ENCODE measurements around the gene MALAT1. TPM values are rescaled to one million over a fixed set of nuclear protein-coding genes. Genes with fewer than 3 reads are reported as not detected.

The MALAT1 gene
- total and polyA plus RNA-seq, 10 of the 15 experiments (the other 5 are each of a cell fraction or from before 2014, with no cell fraction given), result 448 to 8,160 (median 2,019) TPM

DNA sequence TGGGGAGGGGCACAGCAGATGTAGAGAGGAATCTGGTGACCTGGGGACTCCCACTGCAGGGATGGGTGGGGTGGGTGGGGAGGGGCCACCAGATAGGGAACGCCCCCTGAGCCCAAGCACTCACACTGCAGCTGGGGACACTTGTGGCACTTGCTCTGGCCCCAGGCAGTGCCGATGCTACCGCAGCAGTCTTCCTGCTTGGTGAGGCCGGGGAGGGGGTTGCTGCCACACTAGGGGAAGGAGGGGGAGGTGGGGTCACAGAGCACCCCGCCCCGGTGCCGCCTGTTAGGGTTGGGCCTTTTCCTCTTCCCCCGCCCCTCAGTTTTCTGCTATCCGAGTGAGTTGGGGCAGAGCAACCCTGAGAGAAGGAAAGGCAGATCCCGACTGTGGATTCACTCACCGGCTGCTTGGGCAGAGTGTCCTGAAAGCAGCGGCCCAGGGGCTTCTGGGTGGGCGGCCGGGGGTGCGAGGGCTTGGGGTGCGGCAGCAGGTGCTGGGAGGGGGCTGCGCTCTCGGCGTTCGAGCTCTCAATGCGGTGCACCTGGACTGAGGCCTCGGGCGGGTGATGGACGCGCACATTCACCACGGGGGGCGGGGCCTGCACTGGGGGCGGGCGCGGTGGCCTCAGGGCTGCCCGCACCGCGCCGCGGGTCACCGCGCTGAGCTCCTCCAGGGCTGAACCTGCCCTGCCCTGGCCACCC lies 54.6 kb downstream of the MALAT1 start:
- Histone ChIP-seq H3K4me3 (no peak overlapping the region), H3K36me3 (ENCODE audit: control insufficient read depth in 2 of 2, insufficient read depth in 2 of 2, low read length in 1 of 2) (no peaks in the 10 kb centered on the region), H3K4me2 (ENCODE audit: control insufficient read depth, insufficient read depth) (no peak overlapping the region), H3K9ac (ENCODE audit: control insufficient read depth, insufficient read depth, low read length) (no peak overlapping the region), H3K9me3 (replicated peaks; ENCODE audit: control insufficient read depth, insufficient read depth, low read length) (no peaks in the 10 kb centered on the region), H3K27ac (ENCODE audit: control insufficient read depth, insufficient read depth) (no peak overlapping the region), H3K4me1 (ENCODE audit: control insufficient read depth, insufficient read depth, low read length) (peaks cover 9% of the 10 kb centered on the region), H3K79me2 (ENCODE audit: control insufficient read depth, insufficient read depth, low read length) (no peaks in the 10 kb centered on the region), H2AFZ (ENCODE audit: control insufficient read depth, low read depth, low read length) (no peak overlapping the region), H4K20me1 (ENCODE audit: control insufficient read depth, insufficient read depth) (no peaks in the 10 kb centered on the region), H3K27me3 (replicated peaks in 1 of 2; ENCODE audit: control insufficient read depth in 2 of 2, insufficient read depth in 2 of 2, low read length in 1 of 2) (no peaks in the 10 kb centered on the region; a peak in 1 of 4 replicates)
- BruUV-seq (replicated peaks), result no TSS peak
- FAIRE-seq (no peak), DNase-seq (ENCODE audit: low read depth, low spot score) (no peak), ATAC-seq (peak; percentile 21)
- intact Hi-C loops (cut with micrococcal nuclease; ENCODE audit: unreplicated experiment) (no loop called here), in situ Hi-C loops (cut with MboI) (no loop called here)
- ChIA-PET POLR2A (no interaction called here), CTCF (no interaction called here), SMC1A (ENCODE audit: uncharacterized antibody, unreplicated experiment) (no interaction called here), RAD21 (ENCODE audit: unreplicated experiment) (interaction anchor here (1.7 to 2.9 kb wide), 2 partner anchors 12 to 13 kb away, joined by 4 to 19 read pairs; no protein-coding TSS in a partner anchor)
- WGBS (ENCODE audit: insufficient coverage, insufficient replicate concordance, low lambda C conversion rate, missing lambda C conversion rate), result 56% methylated on average over 16 of the region's 37 CpGs
- peak; percentile 29; the same call in 1 of the 2 replicates for TF ChIP-seq POLR2A (IDR thresholded peaks at IDR 0.05; ENCODE audit: low read depth, low read length)
- no peak for TF ChIP-seq WRNIP1 (IDR thresholded peaks at IDR 0.05; ENCODE audit: borderline replicate concordance, low read depth, low read length)

DNA sequence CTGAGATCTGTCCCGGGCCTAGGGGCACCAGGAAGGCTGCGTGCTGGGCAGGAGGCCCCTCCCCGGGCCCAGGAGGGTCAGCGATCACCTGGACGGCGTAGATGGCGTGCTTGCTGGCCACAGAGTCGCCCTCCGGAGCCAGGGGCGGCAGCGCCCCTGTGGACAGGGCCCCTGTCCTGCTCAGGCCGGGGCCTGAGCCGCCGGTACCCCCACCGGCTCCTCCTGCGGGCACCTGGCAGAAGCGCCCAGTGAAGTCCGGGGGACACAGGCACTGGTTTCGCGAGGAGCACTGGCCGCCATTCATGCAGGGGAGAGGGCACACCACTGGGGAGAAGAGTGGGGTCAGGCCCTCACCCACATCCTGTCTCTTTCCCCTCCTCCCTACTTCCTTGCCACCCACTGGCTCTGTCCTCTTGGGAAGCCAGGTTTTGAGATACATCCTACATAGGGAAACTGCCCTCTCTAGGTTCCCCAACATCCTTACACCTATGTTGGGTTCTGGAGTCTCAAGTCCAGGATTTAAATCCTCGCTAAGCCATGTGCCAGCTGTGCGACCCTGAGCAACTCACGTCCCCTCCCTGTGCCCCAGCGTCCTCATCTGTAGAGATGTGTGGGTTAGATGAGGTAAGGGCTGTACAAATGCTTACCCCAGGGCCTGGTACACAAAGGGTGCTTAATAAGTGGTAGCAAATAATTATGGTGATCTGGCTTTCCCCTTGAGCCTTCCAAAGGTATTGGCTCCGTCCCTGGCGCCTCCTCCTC lies 55.4 kb downstream of the MALAT1 start:
- Histone ChIP-seq H3K36me3 (ENCODE audit: control insufficient read depth in 2 of 2, insufficient read depth in 2 of 2, low read length in 1 of 2) (no peaks in the 10 kb centered on the region), H3K4me1 (ENCODE audit: control insufficient read depth, insufficient read depth, low read length) (0 out of 2 replicates have a peak, but pooled peaks cover 2% of the 10 kb centered on the region), H3K4me2 (ENCODE audit: control insufficient read depth, insufficient read depth) (no peak overlapping the region), H3K9me3 (replicated peaks; ENCODE audit: control insufficient read depth, insufficient read depth, low read length) (no peaks in the 10 kb centered on the region), H3K79me2 (ENCODE audit: control insufficient read depth, insufficient read depth, low read length) (no peaks in the 10 kb centered on the region), H2AFZ (ENCODE audit: control insufficient read depth, low read depth, low read length) (no peak overlapping the region), H4K20me1 (ENCODE audit: control insufficient read depth, insufficient read depth) (no peaks in the 10 kb centered on the region), H3K9ac (ENCODE audit: control insufficient read depth, insufficient read depth, low read length) (no peak overlapping the region), H3K27ac (ENCODE audit: control insufficient read depth, insufficient read depth) (no peak overlapping the region), H3K27me3 (replicated peaks in 1 of 2; ENCODE audit: control insufficient read depth in 2 of 2, insufficient read depth in 2 of 2, low read length in 1 of 2) (no peaks in the 10 kb centered on the region; a peak in 2 of 4 replicates), H3K4me3 (no peak overlapping the region)
- RAD21 ChIA-PET (ENCODE audit: unreplicated experiment), result no interaction called here
- FAIRE-seq, result no peak
- DNase-seq (ENCODE audit: low read depth, low spot score), result no peak
- POLR2A ChIA-PET, result no interaction called here
- TF ChIP-seq, protein P1, sequence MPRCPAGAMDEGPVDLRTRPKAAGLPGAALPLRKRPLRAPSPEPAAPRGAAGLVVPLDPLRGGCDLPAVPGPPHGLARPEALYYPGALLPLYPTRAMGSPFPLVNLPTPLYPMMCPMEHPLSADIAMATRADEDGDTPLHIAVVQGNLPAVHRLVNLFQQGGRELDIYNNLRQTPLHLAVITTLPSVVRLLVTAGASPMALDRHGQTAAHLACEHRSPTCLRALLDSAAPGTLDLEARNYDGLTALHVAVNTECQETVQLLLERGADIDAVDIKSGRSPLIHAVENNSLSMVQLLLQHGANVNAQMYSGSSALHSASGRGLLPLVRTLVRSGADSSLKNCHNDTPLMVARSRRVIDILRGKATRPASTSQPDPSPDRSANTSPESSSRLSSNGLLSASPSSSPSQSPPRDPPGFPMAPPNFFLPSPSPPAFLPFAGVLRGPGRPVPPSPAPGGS (IDR thresholded peaks at IDR 0.05; ENCODE audit: borderline replicate concordance, insufficient read depth, low read depth, low read length, poor library complexity, severe bottlenecking), result peak; percentile 87
- TF ChIP-seq EED (IDR thresholded peaks at IDR 0.05; ENCODE audit: low read depth), result no peak
- intact Hi-C loops (cut with micrococcal nuclease; ENCODE audit: unreplicated experiment) (no loop called here), in situ Hi-C loops (cut with MboI) (no loop called here)
- CTCF ChIA-PET, result interaction anchor here (1.6 kb wide), 1 partner anchor 14 kb away, joined by 4 read pairs; no protein-coding TSS in a partner anchor
- WGBS (ENCODE audit: insufficient coverage, insufficient replicate concordance, low lambda C conversion rate, missing lambda C conversion rate), result 72% methylated on average over 26 of the region's 27 CpGs
- SMC1A ChIA-PET (ENCODE audit: uncharacterized antibody, unreplicated experiment), result no interaction called here
- no peak for ATAC-seq
- no TSS peak for BruUV-seq (replicated peaks)

All from GM12878 (cell line).